NCI-H2196 (cell line): ENCODE results near the gene SSNA1.
"Not testable (repeated sequence)": the region's sequence is repeated elsewhere in the genome, so short reads cannot be mapped to it uniquely, and the experiment has no call there.

Experiments
- DNase-seq: peaks from one replicate; lab custom pipeline; 2025; ENCODE audit not compliant: unreplicated experiment; lab: John Stamatoyannopoulos, UW

The SSNA1 gene

GRCh38 chr9:137230705-137231371 is 42.4 kb downstream of the SSNA1 start, which contains the start of gene SLC34A3:
Gene SLC34A3, plus strand, starts transcription at chr9:137230901. Its CDS starts 802 bp downstream, at chr9:137231703.
- DNase-seq = no peak

GRCh38 chr9:137231372-137232039 is 43.0 kb downstream of the SSNA1 start:
- DNase-seq = no peak

DNA sequence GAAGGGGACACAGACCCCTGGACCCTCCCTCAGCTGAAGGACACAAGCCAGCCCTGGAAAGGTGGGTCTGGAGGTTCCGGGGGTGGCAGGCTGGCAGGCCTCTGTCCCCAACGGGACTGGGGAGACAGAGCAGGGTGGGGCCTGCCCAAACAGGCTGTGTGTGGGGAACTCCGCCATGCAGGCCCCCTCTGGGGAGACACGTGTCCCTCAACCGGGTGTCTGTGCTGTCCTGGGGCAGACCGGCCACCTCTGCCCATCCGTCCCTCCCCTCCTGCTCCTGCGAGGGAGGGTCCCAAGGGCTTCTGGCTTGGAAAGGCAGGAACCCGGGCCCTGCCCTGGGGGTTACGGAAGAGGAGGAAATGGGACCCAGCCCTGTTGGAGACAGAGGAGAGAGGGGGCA is 43.6 kb downstream of the SSNA1 start:
- no peak for DNase-seq

- no peak for DNase-seq
Observed at GRCh38 chr9:137232510-137232909, 44.0 kb downstream of the SSNA1 start.

- DNase-seq = no peak
Observed at GRCh38 chr9:137233143-137233980, 44.9 kb downstream of the SSNA1 start.

GRCh38 chr9:137234055-137234697 is 45.7 kb downstream of the SSNA1 start:
- DNase-seq = no peak

GRCh38 chr9:137234758-137235423 is 46.4 kb downstream of the SSNA1 start:
- DNase-seq = no peak

- no peak for DNase-seq
Observed at GRCh38 chr9:137235424-137236237, 47.2 kb downstream of the SSNA1 start.

GRCh38 chr9:137236238-137236935 is 47.9 kb downstream of the SSNA1 start:
- DNase-seq = peak; percentile 86

DNA sequence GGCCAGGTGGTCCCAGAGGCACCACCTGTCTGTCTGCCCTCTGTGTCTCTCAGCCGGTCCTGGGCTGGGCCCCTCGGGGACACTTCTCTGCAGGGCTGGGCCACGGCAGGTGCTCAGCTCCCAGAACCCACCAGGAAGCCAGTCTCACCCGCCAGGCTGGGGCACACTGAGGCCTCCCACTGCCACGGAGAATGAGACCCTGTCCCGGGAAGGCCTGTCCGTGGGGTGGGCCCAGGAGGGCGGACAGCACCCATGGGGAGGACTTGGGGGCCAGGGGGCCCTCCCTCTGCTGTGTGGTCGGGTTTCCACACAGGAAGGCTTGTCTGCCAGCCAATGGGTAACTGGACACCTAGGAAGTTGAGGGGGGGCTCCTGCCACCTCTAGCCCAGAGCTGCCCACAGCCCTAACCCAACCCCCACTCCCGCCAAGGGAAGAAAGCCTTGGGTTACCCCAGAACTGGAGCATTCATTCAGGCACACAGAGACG is 48.5 kb downstream of the SSNA1 start:
- DNase-seq = peak; percentile 87

DNA sequence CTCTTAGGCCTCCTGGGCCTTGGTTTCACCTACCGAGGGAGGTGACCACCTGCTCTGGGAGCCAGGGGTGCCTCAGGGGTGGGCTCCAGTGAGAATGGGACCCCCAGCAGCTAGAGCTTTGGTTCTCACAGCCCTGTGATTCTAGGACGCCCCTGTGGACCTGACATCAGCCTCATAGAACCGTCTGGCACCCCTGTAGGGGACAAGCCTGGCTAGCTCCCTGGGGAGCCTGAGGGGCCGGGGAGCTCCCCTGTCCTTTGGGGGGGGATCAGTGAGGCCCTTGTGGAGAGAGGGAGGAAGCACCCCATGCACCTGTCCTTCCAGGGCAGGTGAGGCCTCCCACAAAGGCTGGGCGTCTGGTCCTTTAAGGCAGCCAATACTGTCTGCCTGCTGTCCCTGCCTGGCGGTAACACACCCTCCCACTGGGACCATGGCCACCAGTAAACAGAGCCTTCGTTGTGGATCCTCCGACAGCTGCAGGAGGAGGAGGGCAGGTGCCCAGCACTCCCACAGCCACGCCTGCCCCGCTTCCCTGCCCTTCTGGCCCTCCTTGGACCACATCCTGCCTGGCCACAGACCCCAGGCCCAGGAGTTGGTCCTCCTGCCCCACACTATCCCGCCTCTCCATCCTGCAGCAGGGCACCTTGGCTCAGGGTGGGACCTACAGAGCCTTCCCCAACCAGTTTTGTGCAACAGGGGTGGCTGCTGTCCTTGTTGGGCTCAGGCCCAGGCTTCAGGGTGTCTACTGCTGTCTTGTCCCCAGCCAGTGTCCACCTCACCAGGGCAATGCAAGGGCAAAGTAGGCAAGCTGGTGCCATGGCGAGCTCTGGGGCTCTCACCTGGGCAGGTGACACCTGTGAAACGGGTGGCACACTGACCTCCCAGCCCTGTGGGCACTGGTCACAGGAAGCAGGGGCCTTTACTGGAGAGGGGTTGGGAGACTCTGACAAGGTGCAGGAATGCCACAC is 49.6 kb downstream of the SSNA1 start:
- peak; percentile 88 for DNase-seq

DNA sequence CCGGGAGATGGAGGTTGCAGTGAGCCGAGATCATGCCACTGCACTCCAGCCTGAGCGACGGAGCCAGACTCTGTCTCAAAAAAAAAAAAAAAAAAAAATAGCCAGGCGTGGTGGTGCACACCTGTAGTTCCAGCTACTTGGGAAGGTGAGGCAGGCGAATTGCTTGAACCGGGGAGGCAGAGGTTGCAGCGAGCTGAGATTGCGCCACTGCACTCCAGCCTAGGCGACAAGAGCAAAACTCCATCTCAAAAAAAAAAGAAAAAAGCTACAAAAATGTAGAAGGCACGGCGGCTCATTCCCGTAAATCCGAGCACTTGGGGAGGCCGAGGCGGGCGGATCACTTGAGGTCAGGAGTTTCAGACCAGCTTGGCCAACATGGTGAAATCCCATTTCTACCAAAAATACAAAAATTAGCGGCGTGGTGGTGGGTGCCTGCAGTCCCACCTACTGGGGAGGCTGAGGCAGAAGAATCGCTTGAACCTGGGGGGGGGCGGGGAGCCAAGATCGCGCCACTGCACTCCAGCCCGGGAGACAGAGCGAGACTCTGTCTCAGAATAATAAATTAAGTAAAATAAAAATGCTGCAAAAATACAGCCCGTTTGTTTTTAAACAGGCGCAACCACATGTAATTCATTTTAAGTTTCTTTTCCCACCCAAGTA is 51.2 kb downstream of the SSNA1 start:
- not testable (repeated sequence) for DNase-seq
